Adrenal gland (tissue), 5 donors: ENCODE results near the gene AGPAT2.

ENCODE experiments used
- CTCF ChIP-seq, 6 experiments: fragments of 450-650 bp in 4 of 6; fragments of 200-600 bp in 2 of 6; sonication (generic) in 1 of 6; IDR thresholded peaks; 1 replicate in 5 of 6; 2 replicates in 1 of 6; pipeline versions ENCODE4 v1.5.1 to v1.8.0; 2016 to 2021; ENCODE audit warnings: antibody characterized with exemption in 6 of 6, mild to moderate bottlenecking in 2 of 6, moderate library complexity in 1 of 6
- POLR2A ChIP-seq, 2 donors: fragments of 450-650 bp; IDR thresholded peaks; one replicate each; pipeline ENCODE4 v1.6.1; 2017; ENCODE audit warnings: antibody characterized with exemption in 2 of 2, mild to moderate bottlenecking in 2 of 2, moderate library complexity in 1 of 2
- donor health status: DM: no; HTN: no; CAD: no.

- TF ChIP-seq POLR2A (IDR thresholded peaks at IDR 0.05) (peak in 1 of 2 donors; percentile 25), CTCF (IDR thresholded peaks at IDR 0.05) (peak; percentile 79 to 94 (median 88))
These were observed 42.5 kb downstream of the AGPAT2 start for GRCh38 chr9:136644593-136645351.
